Smooth muscle cell (in vitro differentiated cells): Measurements from ENCODE around the gene CDH12. TPM values are rescaled to one million over a fixed set of nuclear protein-coding genes. Genes with fewer than 3 reads are reported as not detected.

Source experiments
- DNase-seq: peaks from one replicate; lab custom pipeline; 2025; ENCODE audit not compliant: unreplicated experiment; lab: John Stamatoyannopoulos, UW
- H2AFZ ChIP-seq: fragments of 200-600 bp; sonication (generic); 2 replicates; pipeline ENCODE4 v1.6.0; 2016; ENCODE audit warnings: antibody characterized with exemption, low read depth, mild to moderate bottlenecking
- H3F3A ChIP-seq: fragments of 200-600 bp; sonication (generic); 2 replicates; pipeline ENCODE4 v1.6.0; 2017; ENCODE audit warnings: antibody characterized with exemption, low read depth
- H3K27ac ChIP-seq: fragments of 200-600 bp; sonication (generic); 2 replicates; pipeline ENCODE4 v1.5.1; 2016; ENCODE audit warnings: low read depth, mild to moderate bottlenecking
- H3K27me3 ChIP-seq: fragments of 200-600 bp; sonication (generic); 2 replicates; pipeline ENCODE4 v1.6.1; 2016; ENCODE audit warnings: low read depth, mild to moderate bottlenecking
- H3K36me3 ChIP-seq: fragments of 200-600 bp; sonication (generic); 2 replicates; pipeline ENCODE4 v1.5.1; 2016; ENCODE audit warnings: low read depth
- H3K4me1 ChIP-seq: fragments of 200-600 bp; sonication (generic); 2 replicates; pipeline ENCODE4 v1.5.1; 2016; ENCODE audit warnings: low read depth
- H3K4me2 ChIP-seq: fragments of 200-600 bp; sonication (generic); 2 replicates; pipeline ENCODE4 v1.6.0; 2016; ENCODE audit warnings: mild to moderate bottlenecking
- H3K4me3 ChIP-seq: fragments of 200-600 bp; sonication (generic); 2 replicates; pipeline ENCODE4 v1.5.1; 2016; ENCODE audit warnings: mild to moderate bottlenecking
- H3K79me2 ChIP-seq: fragments of 200-600 bp; sonication (generic); 2 replicates; pipeline ENCODE4 v1.6.0; 2016; ENCODE audit warnings: low read depth, mild to moderate bottlenecking
- H3K9ac ChIP-seq: fragments of 200-600 bp; sonication (generic); 2 replicates; pipeline ENCODE4 v1.6.0; 2016; ENCODE audit warnings: low read depth
- H3K9me3 ChIP-seq: fragments of 200-600 bp; sonication (generic); replicated peaks from 2 replicates; pipeline ENCODE4 v1.5.1; 2016; ENCODE audit warnings: low read depth
- H4K20me1 ChIP-seq: fragments of 200-600 bp; sonication (generic); 2 replicates; pipeline ENCODE4 v1.6.0; 2016; ENCODE audit warnings: low read depth
- WGBS: methylation state at CpG from one replicate; pipeline ENCODE4 v1.1.7; 2016; ENCODE audit warnings: low lambda C conversion rate; 5-methylcytosine and 5-hydroxymethylcytosine counted together
- polyA plus RNA-seq: library from polyadenylated mRNA; unstranded; fragments of >200 nt; fragmentation: Nextera tagmentation; extraction: Ambion mirVana; gene quantifications from 2 replicates; pipeline ENCODE4 v1.2.1, GENCODE V29; 2016
- total RNA-seq: library from RNA; depleted of rRNA; stranded (reverse); fragments of >200 nt; gene quantifications from 2 replicates; pipeline ENCODE4 v1.2.3, GENCODE V29; 2014
- TF ChIP-seq, protein P1 (sequence below): fragments of 200-600 bp; sonication (generic); IDR thresholded peaks from 2 replicates; pipeline ENCODE4 v1.5.1; 2017; ENCODE audit warnings: borderline replicate concordance, mild to moderate bottlenecking, antibody characterized with exemption; ENCODE audit not compliant: insufficient read depth, poor library complexity, severe bottlenecking

The CDH12 gene
- total and polyA plus RNA-seq, 2 experiments from 2014 or later: not detected

DNA sequence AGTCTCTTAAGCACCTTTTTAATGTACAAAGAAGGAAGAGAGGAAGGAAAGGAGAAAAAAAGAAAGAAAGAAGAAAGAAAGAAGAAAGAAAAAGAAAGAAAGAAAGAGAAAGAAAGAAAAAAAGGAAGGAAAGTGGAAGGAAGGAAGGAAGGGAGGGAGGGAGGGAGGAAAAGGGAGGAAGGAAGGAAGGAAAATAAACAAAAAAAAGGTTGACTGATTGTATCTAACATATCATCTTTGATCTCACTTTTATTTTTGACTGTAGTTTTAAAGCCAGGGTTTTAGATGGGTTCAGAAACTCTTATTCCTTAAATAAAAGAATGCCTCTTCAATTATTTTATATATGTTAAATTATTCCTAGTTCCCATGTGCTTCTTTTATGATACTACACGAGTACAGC is 794.5 kb downstream of the CDH12 start:
- no peak overlapping the region for H2AFZ ChIP-seq
- no peaks in the 10 kb centered on the region for H3K4me1 ChIP-seq
- H3K4me2 ChIP-seq: no peak overlapping the region
- 54% methylated on average over 1 of the region's 1 CpG for WGBS
- DNase-seq: no peak
- no peaks in the 10 kb centered on the region for H3K79me2 ChIP-seq
- no peak overlapping the region for H3K4me3 ChIP-seq
- no peaks in the 10 kb centered on the region for H3K27me3 ChIP-seq
- H3F3A ChIP-seq: no peaks in the 10 kb centered on the region
- H3K27ac ChIP-seq: no peak overlapping the region
- H3K36me3 ChIP-seq: no peaks in the 10 kb centered on the region
- H4K20me1 ChIP-seq: no peaks in the 10 kb centered on the region
- no peak overlapping the region for H3K9ac ChIP-seq
- no peaks in the 10 kb centered on the region for H3K9me3 ChIP-seq
- TF ChIP-seq, protein P1, sequence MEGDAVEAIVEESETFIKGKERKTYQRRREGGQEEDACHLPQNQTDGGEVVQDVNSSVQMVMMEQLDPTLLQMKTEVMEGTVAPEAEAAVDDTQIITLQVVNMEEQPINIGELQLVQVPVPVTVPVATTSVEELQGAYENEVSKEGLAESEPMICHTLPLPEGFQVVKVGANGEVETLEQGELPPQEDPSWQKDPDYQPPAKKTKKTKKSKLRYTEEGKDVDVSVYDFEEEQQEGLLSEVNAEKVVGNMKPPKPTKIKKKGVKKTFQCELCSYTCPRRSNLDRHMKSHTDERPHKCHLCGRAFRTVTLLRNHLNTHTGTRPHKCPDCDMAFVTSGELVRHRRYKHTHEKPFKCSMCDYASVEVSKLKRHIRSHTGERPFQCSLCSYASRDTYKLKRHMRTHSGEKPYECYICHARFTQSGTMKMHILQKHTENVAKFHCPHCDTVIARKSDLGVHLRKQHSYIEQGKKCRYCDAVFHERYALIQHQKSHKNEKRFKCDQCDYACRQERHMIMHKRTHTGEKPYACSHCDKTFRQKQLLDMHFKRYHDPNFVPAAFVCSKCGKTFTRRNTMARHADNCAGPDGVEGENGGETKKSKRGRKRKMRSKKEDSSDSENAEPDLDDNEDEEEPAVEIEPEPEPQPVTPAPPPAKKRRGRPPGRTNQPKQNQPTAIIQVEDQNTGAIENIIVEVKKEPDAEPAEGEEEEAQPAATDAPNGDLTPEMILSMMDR: no peak

DNA sequence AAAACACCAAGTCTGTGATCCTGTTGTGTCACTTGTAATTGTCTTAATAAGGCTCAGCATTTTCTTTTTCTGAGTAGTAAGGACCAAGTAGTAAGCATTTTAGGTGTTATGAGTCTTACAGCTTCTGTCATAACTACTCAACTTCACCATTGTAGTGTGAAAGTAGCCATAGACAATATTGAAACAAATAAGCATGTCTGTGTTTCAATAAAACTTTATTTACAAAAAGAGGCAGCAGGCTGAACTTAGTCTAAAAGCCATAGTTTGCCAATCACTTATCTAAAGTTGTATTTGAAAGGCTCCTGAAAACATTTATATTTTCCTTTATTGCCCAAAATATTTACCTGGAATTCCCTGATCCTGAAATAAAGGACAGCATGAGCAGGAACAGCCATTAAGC is 796.1 kb downstream of the CDH12 start:
- peaks cover 4% of the 10 kb centered on the region for H3K4me1 ChIP-seq
- no peak overlapping the region for H3K4me2 ChIP-seq
- H3K36me3 ChIP-seq: no peaks in the 10 kb centered on the region
- no peak overlapping the region for H3K27ac ChIP-seq
- no peak overlapping the region for H2AFZ ChIP-seq
- no peak overlapping the region for H3K9ac ChIP-seq
- H3K79me2 ChIP-seq: no peaks in the 10 kb centered on the region
- no peaks in the 10 kb centered on the region for H4K20me1 ChIP-seq
- H3K27me3 ChIP-seq: no peaks in the 10 kb centered on the region
- no peaks in the 10 kb centered on the region for H3F3A ChIP-seq
- H3K4me3 ChIP-seq: no peak overlapping the region
- H3K9me3 ChIP-seq: no peaks in the 10 kb centered on the region
- no peak for DNase-seq
- TF ChIP-seq, protein P1: no peak

DNA sequence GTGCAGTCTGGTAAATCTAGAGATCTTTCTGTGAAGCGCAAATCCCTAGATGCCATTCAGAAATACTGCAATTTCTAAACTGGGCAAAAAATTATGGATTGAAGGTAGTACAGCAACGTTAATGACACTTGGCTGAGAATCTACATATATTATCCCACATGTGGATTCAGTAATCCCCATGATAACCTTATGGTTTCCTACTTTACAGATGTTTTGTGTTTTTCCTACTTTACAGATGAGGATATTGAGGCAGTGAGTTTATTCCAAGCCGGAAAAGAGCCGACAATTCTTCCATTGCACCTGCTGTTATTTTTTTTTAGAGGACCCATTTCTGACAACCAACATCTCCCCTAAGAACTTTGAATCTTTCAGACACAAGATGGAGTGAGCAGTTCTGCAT is 796.5 kb downstream of the CDH12 start:
- Histone ChIP-seq H3F3A (no peaks in the 10 kb centered on the region), H3K9ac (no peak overlapping the region), H4K20me1 (no peaks in the 10 kb centered on the region), H3K36me3 (no peaks in the 10 kb centered on the region), H3K4me2 (no peak overlapping the region), H3K79me2 (no peaks in the 10 kb centered on the region), H3K27ac (no peak overlapping the region), H3K9me3 (no peaks in the 10 kb centered on the region), H3K4me3 (no peak overlapping the region), H2AFZ (no peak overlapping the region), H3K27me3 (no peaks in the 10 kb centered on the region), H3K4me1 (peaks cover 8% of the 10 kb centered on the region)
- TF ChIP-seq, protein P1: no peak
- no peak for DNase-seq
- 88% methylated on average over 4 of the region's 4 CpGs for WGBS

DNA sequence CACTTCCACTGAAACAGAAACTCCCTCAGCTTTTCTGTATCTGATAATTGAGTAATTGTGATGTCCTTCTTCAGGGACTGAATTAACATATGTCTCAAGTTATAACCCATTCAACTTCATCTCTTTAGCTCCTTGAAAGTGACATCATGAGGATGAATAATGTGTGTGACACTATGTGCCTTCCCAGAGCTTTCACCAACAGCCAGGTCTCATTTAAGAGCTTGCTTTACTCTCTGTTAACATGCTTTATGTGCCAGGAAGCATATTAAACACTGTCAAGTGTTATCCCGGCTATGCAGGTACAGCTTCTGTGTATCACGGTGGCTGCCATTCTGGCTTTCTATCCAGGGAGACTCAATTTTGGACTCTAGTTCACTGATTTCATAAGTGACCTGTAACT is 799.9 kb downstream of the CDH12 start:
- no peak overlapping the region for H3K9ac ChIP-seq
- H3K27me3 ChIP-seq: no peaks in the 10 kb centered on the region
- no peak overlapping the region for H2AFZ ChIP-seq
- H3K4me1 ChIP-seq: peaks cover 12% of the 10 kb centered on the region
- no peaks in the 10 kb centered on the region for H3K36me3 ChIP-seq
- 91% methylated on average over 2 of the region's 2 CpGs for WGBS
- H3K27ac ChIP-seq: no peak overlapping the region
- no peaks in the 10 kb centered on the region for H4K20me1 ChIP-seq
- TF ChIP-seq, protein P1: no peak
- DNase-seq: no peak
- no peaks in the 10 kb centered on the region for H3K9me3 ChIP-seq
- no peaks in the 10 kb centered on the region for H3F3A ChIP-seq
- H3K4me2 ChIP-seq: no peak overlapping the region
- no peaks in the 10 kb centered on the region for H3K79me2 ChIP-seq
- H3K4me3 ChIP-seq: no peak overlapping the region
